Stomach (tissue), 4 donors: Measurements from ENCODE around the gene TMEM132E.

Experiments used
- CTCF ChIP-seq, 7 experiments: fragments of 450-650 bp in 4 of 7; fragments of 200-600 bp in 3 of 7; sonication (generic) in 3 of 7; IDR thresholded peaks; one replicate each; pipeline ENCODE4 v1.5.1; 2016 to 2019; ENCODE audit warnings: antibody characterized with exemption in 7 of 7, control low read depth in 2 of 7, mild to moderate bottlenecking in 1 of 7
- EP300 ChIP-seq: sonication (generic); formaldehyde crosslinking; IDR thresholded peaks from one replicate; pipeline ENCODE4 v1.6.1; 2017; ENCODE audit warnings: antibody characterized with exemption
- POLR2A ChIP-seq, 4 donors: fragments of 450-650 bp; IDR thresholded peaks; one replicate each; pipeline ENCODE4 v1.6.1; 2016; ENCODE audit warnings: antibody characterized with exemption in 4 of 4, control low read depth in 2 of 4, mild to moderate bottlenecking in 1 of 4, moderate library complexity in 1 of 4

DNA sequence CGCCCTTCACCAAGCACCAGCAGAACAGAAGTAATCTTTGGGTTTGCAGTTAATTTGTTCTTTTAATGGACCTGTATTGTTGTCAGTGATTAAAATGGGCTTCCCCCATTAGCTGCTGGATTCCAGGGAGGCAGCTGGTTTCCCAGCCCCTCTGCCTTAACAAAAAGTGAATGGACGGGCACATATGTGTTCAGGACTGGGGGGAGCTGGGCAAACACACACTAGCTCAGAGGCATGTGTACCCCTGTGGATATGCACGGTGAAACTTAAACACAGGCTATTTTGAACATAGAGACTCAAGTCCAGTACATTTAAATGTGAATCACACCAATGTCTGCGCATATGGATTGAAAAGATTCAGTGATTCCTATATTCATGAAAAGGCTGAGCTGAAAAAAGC lies 25.5 kb upstream of the TMEM132E start:
- TF ChIP-seq CTCF (IDR thresholded peaks at IDR 0.05) (no peak), EP300 (no peak), POLR2A (IDR thresholded peaks at IDR 0.05) (no peak)
